HK-2 (cell line): ENCODE measurements around the gene TNFRSF6B.

Experiments
- DNase-seq: peaks from one replicate; pipeline ENCODE4 v3.0.0-alpha.2; 2018; ENCODE audit not compliant: unreplicated experiment

TNFRSF6B gene

DNA sequence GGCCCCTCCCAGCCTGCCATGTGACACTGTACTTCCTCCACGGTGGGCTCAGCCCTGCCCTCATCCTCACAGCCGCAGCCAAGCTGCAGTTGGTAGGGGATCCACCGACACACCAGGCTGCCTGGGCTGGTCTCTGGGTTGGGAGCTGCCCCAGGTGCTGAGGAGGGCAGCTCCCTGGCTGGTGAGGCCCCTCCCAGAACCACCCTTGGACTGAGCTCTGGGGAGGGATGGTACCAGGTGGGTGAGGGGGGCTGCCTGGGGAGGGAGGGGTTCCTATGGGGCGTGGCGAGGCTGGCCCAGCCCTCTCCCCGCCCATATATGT, 185 bp upstream of the TNFRSF6B start:
- DNase-seq, result peak; percentile 78

DNA sequence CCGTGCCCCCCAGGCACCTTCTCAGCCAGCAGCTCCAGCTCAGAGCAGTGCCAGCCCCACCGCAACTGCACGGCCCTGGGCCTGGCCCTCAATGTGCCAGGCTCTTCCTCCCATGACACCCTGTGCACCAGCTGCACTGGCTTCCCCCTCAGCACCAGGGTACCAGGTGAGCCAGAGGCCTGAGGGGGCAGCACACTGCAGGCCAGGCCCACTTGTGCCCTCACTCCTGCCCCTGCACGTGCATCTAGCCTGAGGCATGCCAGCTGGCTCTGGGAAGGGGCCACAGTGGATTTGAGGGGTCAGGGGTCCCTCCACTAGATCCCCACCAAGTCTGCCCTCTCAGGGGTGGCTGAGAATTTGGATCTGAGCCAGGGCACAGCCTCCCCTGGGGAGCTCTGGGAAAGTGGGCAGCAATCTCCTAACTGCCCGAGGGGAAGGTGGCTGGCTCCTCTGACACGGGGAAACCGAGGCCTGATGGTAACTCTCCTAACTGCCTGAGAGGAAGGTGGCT, 960 bp downstream of the TNFRSF6B start:
- no peak for DNase-seq

DNA sequence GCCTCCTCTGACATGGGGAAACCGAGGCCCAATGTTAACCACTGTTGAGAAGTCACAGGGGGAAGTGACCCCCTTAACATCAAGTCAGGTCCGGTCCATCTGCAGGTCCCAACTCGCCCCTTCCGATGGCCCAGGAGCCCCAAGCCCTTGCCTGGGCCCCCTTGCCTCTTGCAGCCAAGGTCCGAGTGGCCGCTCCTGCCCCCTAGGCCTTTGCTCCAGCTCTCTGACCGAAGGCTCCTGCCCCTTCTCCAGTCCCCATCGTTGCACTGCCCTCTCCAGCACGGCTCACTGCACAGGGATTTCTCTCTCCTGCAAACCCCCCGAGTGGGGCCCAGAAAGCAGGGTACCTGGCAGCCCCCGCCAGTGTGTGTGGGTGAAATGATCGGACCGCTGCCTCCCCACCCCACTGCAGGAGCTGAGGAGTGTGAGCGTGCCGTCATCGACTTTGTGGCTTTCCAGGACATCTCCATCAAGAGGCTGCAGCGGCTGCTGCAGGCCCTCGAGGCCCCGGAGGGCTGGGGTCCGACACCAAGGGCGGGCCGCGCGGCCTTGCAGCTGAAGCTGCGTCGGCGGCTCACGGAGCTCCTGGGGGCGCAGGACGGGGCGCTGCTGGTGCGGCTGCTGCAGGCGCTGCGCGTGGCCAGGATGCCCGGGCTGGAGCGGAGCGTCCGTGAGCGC, 1.6 kb downstream of the TNFRSF6B start:
- DNase-seq, result peak; percentile 65

DNA sequence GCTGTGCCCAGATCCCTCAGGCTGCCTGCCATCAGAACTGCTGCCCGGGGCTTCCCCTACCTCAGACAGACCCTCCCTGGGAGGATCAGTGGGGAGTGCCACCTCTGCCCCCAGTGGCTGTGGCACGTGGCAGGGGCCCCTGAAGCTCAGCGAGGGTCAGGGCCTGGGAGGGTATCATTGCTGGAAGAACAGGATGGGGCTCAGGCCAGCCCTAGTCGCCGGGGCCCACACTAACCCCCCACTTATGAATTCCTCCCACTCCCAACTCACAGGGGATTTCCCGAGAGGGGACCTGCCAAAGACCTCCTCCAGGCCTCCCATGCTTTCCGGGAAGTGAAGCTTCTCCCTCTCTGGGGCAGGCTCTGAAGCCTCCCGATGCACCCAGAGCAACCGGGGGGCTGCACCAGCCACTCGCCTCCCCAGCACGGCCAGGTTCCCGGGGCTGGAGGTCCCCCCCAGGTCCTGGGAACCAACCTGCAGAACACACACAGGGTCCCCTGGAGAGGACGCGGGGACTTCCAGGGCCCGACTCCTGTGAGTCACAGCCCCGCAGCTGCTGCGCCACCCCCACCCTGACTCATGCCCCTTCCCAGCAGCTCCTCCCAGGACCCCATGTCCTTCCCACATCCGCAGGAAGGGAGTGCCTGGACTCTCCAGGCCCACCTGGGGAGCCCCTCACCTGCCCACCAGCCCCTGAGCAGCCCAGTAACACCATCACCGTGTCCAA, 2.5 kb downstream of the TNFRSF6B start:
- peak; percentile 97 for DNase-seq

DNA sequence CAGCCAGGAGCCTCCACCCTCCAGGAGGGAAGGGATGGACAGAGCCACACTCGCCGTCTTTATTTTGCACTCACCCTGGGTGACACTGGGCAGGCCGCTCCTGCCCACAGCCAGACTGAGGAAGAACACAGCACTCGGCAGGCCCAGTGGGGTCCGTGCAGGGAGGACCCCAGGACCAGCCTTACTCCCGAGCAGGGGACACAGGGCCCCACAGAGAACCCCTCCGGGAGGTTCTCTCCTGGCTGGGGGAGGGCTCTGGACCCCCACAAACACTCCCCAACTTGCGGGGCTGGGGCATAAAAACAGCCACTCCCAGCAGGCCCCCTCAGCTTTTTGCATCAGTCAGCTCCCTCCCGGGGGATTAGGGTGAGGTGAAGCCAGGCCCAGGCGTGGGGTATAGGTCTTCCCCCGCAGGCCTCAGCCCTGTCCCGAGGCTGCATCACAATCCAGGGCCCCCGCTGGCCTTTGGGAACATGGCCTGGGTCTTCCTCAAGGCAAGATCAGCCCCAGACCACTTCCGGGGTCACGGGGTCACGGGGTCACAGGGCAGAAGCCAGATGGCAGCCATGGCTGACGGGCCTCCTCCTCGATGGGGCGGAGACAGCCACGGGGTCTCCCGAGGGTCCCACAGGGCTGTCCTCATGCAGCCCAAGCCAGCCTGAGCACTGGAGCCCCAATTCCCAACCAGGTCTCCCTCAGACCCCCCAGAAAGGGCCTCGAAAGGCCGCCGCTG, 3.2 kb downstream of the TNFRSF6B start:
- DNase-seq, result no peak

DNA sequence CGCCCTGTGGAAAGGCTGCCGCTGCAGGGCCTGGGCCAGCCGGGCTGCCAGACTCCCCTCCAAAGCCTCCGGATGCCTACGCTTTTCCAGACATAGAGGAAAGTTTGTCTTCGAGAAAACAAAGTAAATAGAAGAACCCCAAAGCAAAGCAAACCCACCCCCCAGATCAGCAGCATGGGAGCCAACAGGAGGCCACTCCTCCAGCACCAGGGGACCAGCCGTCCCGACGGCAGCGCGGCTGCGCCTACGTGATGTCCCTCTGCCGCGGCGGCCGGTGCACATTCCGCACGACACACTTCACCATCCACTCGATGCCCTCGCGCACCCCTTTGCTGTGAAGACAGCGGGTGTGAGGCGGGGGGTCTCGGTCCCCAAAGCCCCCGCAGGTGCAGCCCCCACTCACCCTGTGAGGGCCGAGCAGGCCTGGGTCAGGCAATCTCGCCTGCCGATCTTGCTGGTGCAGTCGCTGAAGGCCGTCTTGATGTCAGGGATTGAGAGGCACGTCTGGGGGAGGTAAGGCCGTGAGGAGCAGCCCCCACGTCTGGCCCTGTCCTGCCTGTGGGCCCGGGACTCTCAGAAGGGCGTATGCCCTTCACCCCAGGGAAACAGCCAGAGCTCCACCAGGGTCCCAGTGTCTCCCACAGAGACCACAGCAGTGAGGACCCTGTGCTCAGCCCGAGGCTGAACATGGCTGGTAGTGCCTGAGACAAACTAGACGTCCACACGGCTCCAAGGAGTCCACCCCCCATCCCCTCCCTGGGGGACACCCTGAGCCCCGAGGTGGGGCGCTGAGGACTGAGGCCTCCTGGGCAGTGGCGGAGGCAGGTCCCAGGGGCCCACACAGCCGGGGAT, 4.0 kb downstream of the TNFRSF6B start:
- no peak for DNase-seq

DNA sequence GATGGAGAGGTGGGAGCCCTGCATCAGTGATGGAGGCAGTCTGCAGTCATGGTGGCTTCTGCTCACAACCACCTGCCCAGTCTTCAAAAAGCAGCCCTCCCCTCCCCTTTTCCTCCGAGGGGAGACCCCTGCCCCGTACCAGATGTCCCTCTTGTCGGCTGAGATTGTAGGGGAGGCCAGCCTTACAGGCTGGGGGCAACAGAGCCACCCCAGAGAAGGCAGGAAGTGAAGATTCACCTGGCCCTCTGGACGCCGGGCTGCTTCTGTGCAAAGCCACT, 4.5 kb downstream of the TNFRSF6B start:
- no peak for DNase-seq

DNA sequence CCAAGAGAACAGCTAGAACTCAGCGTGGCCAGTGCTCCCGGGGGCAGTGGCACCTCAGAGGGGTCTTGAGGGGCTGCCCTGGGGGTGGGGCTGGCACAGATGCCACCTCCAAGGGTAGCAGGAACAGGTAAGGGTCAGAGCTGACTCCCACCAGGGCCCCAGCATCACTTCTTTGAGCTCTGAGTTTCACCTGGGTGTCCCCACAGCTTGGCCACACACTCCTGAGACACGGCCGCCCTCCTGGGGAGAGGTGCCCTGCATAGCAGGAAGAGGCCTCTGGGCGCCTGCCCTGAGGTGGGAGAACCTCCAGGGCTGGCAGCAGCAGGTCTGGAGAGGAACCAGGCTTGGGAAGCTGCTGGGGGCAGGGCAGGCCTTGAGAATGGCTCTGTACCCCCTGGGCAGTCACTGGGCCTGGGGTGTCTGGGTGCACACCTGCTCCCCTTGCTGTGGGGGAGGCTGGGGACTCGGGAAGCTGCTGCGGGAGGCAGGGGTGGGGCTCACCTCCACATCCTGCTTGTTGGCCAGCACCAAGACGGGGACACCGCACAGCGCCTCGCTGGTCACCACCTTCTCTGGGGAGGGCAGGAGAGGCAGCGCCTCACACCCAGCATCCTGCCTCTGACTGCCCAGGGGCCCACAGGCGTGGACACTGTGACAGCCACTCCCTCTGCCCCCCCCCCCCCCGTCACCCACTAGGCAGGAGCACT, 5.0 kb downstream of the TNFRSF6B start:
- no peak for DNase-seq

DNA sequence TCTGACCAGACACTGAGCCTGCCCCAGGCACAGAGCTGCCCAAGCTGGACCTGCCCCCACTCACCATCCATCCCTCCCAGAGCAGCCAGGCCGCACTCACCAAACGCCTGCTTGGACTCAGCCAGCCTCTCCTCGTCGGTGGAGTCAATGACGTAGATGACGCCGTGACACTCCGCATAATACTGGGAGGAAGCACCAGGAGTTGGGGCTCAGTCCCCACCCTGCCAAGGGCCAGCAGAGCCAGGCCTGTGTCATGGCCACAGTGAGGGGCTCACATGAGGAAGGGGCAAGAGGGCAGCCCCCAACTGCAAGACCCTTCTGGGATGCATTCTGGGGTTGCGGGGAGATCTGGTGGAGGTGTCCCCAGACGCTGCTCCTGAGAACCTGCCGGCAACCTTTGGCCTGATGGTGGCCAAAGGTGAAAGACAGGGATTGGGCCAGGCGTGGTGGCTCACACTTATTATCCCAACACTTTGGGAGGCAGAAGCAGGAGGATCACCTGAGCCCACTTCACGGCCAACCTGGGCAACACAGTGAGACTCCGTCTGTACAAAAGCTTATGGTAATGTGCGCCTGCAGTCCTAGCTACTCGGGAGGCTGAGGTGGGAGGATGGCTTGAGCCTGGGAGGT, 5.7 kb downstream of the TNFRSF6B start:
- peak; percentile 6 for DNase-seq

DNA sequence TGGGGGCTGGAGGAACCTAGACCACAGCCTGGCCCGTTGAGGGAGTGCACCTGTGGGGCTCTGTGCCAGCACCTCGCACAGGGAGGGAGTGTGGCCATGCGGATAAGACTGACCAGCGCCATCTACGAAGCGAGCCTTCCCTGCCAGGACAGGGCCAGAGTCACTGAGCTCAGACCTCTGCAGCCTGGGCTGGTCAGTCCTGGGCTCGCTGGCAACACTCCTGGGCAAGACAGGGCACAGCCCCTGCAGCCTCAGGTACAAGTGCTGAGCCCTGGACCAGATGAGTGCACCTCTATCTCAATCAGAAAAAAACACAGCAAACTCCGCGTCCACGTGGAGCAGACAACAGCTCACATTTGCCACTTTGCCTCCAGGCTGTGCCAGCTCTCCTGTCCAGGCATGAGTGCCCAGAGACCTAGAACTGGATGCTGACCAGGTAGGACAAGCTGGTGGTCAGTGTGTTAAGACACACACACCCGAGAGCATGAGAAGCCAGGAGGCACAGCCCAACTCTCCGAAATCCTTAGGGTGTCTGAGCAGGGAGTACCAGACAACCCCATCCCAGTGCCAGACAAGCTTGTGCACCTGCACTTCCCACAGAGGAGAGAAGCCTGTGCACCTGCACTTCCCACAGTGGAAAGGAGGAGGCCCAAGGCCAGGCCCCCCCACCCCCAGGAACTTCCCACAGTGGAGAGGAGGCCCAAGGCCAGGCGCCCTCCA, 6.5 kb downstream of the TNFRSF6B start:
- peak; percentile 8 for DNase-seq

DNA sequence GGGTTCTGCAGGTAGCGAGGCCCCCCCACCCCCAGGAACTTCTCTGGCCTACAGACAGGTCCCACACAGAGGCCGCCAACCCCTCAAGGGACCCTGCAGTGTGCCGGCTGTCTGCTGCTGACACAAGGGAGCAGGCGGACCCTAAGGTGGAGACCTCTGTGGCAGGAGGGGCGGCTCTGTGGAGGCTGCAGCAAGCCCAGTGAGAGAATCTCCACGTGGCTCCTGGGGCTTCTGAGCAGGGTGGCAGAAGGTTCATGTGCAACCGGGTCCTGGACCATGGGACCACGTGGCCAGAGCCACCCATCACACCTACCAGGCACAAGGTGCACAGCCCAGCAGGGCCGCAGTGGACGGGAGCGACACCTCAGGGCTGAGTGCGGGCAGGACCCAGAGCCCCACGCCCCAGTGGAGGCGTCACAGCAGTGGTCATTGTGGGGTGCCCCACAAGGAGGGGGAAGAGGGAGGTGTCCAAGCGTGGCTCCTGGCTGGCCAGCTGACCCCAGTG, 7.1 kb downstream of the TNFRSF6B start:
- DNase-seq, result no peak

DNA sequence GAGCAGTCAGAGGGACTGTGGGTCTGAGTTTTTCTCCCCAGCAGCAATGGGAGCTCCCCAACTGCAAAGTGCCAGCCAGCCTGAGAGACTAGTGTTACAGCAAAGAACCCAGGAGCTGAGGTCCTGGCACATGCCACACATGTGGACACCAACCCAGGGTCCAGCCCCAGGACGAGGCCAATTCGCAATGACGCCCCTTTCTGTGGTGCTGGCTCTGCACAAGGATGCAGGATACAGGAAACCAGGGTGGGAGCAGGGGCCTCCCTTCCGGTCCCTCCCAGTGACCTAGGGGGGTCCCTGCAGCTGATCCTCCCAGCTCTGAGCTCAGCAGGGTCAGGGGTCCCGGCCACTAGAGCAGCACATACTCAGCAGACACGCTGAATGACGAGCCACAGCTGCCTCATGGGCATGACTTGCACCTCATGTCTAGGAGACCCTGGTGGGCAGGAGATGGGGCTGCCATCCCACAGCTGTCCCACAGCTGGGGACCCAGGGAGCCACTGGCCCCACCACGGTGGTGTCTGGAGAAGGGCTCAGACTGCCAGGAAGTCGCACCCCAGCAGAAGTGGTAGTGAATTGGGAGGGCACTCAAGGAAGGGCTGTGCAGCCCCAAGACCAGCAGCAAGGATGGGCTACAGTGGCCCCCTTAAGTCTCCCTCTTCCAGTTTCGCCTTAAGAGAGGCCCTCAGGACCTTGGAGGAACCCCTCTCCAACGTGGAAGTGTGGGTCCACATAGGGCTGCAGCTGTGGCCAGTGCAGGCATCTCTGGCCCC, 7.7 kb downstream of the TNFRSF6B start:
- no peak for DNase-seq

DNA sequence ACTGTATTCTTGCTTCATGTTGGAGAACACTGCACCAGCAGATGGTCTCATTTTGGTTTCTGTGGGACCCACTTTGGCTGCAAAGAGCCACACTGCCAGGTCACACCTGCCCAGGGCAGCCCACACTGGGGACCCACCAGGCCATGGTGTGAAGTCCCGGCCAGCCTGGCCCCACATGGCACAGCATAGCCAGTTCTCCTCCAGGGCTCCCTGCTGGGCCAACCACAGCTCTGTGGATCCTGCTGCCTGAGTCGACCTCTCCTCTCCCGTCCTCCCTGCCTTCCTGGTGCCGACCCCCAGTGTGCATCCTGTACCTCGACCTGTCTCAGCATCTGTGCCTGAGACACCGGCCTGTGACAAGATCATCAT, 8.3 kb downstream of the TNFRSF6B start:
- DNase-seq, result no peak

DNA sequence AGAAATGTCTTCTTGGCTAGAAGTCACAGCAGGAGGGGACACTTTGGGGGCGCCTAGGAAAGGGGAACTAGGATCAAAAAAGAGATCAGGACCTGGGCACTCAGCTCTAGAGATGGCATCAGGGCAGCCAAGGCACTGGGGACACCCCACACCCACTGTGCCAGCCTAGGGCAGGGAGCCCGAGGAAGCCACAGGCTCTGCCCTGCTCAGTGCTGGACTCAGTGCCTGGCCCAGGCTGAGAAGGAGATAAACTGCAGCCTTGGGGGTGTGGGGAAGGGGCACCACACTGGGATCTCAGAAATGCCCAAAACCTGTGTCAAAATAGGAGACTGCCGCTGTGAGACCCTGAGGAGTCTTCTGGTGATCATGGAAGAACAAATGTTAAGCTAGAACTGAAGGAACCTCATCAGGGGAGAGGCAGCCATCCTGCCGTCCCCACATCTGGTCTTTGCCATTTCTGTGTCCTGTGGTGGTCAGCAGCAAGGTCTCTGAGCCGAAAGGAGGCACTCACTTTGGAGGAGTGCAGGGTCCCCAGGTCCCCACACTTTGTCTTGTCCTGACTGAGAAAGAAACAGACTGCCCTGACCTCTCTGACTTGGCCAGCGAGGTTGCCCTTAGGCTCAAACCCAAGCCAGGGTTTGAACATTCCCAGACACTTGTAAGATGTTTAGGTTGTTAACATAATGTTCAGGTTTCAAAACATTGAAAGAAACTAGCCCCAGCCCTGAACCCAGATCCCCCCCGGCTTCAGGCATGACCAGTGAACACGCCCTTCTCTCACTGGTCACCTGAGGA, 9.0 kb downstream of the TNFRSF6B start:
- DNase-seq, result no peak

DNA sequence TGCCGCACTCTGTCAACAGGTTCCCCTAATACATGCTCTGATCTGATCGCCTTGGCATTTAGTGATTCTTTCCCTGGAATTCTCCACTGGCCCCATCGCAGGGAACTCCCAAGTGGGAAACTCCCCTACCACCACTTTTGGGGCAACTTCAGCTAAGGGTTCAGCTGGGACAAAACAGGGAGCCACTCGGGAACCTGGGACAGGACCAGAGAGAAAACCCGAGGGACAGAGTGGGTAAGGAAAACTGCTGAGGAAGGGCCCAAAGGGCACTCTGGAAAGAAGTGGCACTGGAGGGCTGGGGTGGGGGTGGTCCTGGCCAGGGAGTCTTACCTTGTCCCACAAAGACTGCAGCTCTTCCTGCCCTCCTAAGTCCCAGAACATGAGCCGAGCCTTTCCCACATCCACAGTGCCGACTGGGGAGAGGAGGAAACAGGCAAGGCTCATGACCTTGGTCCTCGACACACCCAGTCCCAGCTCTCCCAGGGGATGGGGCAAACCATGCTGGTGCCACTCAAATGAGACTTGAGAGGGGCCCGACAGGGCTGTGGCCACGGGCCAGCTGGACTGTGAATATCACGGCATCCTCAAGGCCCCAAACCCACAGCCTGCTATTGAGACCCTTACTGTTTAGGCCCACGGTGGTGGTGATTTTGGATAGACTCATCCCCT, 9.7 kb downstream of the TNFRSF6B start:
- no peak for DNase-seq

DNA sequence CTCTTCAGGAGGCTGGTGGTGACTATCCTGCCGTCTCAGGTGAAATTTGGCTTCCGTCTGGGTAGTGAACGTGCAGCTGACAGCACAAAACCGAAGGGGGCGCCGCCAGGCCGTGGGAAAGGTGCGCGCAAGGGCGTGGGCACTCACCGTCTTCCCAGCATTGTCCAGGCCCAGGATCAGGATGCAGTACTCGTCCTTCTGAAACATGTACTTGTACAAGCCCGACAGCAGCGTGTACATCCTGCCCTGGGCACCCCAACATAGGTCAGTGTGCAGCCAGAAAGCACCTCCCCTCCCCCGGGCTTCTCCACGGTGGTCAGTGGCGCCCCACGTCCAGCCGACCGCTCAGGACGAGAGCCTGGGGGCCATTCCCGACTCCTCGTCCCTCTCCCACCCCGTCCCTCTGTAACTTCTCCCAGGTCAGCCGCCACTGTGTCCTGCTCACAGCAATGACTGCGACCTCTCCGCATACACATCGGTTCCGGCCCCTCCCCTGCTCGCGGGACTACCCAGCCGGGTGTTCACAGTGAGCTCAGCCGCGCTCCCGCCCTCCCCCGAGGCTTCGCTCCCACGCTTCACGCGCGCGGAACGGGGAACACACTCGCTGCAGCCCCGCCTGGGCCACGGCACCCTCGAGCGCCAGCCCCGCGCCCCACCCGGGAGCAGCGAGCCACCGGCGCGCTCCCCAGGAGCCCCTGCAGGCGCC, 10.6 kb downstream of the TNFRSF6B start:
- DNase-seq, result peak; percentile 71

DNA sequence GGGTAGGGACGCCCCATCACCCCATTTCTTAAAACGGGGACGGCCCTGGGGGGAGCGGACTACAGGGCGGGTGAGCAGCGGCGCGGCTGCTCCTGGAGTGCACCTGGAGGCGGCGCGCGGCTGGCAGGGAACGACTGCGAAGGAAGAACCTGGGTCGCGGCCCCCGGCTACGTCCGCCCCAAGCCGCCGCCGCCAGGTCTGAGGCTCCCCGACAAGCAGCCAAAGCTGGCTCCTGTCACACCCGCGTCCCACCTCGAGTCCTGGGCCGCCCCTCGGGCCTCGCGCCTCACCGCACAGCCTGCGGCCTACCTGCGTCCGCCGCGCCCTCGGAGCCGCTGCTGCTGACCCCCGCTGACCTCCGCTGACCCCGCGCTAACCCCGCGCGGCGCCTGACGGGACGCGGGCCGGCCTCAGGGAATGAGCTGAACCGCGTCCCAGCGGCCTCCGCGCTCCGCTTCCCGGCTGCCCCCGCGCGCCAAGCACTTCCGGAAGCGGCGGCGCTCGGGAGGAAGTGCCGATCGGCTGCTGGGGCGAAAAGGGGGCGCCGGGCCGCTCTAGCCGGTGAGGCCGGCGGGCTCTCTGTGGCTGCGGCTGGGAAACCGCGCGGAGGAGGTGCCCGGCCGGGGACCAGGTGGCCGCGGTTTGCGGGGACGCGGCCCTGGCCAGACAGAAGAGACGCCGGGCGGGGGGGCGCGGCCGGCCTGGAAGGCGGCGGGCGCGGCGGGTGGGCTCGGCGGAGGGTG, 11.3 kb downstream of the TNFRSF6B start, which contains the start of the genes ARFRP1 and ZGPAT:
Gene ARFRP1 (minus strand): TSS at position 419 of the 743 bp plus-strand sequence. CDS start 885 bp downstream, outside the sequence.
Gene ZGPAT (plus strand): TSS at position 482 of the 743 bp plus-strand sequence. CDS start 542 bp downstream, outside the sequence.
- peak; percentile 86 for DNase-seq
